ENCODE data around the gene MT1F.
"Not testable (repeated sequence)": the region's sequence is repeated elsewhere in the genome, so short reads cannot be mapped to it uniquely, and the experiment has no call there.

The MT1F gene

DNA sequence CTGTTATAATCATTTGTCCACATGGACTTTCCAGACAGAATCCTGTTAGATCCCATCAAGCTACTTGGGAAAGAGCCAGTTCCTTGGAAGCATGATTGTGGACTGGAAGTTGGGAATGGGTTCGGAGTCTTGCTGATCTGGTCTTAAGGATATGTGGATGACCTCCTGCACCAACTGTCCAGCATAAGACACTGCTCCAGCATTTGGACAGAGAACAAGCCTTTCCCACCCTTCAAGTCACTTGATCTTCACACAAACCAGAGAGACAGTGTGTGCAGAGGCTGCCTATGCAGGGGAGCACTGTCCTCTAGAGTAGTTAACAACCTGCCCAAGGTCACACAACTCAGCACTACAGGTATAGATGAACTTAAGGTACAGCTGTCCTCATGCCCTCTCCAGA lies 11.9 kb upstream of the MT1F start:
- DNase-seq, result no peak

DNA sequence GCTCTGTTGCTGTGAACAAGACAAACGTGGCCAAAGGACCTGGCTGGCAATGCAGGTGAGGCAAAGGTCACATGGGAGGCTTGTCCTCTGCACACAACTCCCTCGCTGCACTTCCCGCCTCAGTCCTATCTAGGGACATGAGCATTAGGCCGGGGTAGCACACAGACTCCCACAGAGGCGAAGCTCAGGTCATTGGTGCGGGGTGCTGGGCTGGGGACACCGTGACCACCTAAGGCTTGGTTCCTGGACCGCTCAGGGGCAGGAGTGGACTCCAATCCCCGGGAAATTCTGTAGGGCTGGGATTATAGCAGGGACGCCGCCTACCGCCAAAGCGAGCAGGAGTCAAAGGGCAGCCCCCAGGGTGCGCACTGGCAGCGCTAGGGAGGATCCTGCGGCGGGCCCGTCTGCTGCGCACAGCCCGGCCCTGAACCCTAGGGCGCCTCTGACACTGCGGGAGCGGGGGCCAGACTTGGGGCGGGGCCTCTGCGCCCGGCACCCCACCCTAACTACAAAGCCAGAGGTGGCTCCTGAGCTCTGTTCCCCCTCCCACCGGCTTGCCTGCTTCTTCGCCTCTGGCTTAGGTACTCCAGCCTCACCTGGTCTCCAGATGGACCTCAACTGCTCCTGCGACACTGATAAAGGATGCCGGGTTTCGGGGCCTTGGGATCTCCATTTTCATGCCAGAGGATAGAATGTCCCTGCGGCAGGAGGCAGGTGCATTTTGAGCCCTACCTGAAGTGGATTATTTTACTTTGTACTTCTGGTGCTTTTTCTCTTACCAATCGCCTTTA lies 9.9 kb upstream of the MT1F start:
- no peak for DNase-seq

DNA sequence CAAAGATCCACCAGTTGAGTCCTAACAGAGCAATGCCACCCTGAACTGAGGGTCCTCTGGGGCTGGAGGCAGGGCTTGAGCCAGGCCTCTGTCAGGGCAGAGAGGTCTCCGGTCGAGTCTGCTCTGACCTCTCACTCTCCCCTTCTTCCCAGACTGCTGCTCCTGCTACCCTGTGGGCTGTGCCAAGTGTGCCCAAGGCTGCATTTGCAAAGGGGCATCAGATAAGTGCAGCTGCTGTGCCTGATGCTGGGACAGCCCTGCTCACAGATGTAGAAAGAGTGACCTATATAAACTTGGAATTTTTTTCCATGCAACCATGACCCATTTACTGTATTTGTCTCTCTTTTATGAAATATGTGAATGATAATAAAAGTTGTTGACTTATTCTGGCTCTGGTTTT lies 8.5 kb upstream of the MT1F start:
- DNase-seq, result no peak

DNA sequence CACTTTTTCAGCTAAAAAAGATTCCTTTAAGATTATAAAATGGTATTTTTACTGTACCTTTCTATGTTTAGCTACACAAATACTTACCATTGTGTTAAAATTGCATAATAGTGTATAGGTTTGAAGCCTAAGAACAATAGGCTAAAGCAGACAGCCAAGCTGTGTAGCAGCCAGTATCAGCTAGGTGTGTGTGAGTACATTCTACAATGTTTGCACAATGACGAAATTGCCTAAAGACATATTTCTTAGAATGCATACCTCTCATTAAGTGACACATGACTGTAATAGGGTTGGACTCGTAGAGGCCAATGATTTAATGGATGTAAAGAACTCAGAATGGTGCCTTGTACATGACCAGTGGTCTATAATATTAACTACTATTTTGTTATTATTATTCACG lies 7.9 kb upstream of the MT1F start:
- DNase-seq, result no peak

DNA sequence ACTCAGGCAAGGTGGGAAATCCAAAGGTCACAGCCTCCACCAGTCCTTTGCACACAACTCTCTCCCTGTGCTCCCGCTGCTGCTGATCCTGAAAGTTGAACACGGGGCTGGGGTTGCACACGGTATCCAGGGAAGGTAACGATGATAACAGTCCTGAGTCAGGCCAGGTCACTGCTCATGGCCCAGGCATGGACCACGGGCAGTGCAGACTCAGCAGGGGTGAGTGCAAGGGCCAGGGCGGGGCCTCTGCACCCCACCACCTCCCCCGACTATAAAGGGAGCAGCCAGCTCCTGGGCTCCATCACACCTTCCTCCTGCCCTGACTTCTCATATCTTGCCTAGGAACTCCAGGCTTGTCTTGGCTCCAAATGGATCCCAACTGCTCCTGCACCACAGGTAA lies 6.2 kb upstream of the MT1F start, which contains the start of gene MT1B:
MT1B (plus strand) TSS at position 301 of the 400 bp plus-strand sequence; CDS start at position 369, 68 bp downstream.
- DNase-seq, result no peak

DNA sequence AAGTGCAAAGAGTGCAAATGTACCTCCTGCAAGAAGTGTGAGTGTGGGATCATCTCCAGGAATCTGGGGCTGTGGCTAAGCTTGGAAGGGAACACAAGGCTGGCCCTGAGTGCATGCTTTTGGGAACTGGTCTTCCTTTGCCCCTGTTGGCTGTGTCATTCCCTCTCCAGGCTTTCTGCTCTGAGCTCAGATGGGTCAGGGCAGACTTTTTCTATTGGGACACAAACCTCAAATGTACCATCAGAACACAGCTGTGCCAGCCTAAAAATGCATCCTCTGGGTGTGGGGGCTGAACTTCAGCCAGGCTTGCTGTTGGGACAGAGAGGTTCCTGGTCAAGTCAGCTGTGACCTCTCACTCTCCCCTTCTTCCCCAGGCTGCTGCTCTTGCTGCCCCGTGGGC lies 5.2 kb upstream of the MT1F start:
- no peak for DNase-seq

DNA sequence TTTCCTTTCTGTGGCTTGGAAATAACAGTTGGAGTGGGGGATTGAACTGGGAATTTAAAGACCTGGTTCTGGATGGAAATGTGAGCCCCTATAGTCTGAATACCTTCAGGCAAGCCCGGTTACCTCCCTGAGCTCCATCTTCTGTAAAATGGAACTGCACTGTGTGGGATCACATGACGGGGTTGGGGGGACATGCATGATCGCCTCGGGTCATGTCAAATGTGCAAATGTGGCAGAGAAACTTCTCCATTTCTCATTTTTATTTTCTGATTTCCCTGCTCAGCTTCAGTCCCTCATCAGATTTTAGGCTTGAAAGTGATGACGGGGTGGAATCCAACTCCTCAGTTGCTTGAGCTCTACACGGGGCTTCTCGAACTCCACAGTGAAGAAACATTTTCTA lies 4.5 kb upstream of the MT1F start:
- DNase-seq, result no peak

DNA sequence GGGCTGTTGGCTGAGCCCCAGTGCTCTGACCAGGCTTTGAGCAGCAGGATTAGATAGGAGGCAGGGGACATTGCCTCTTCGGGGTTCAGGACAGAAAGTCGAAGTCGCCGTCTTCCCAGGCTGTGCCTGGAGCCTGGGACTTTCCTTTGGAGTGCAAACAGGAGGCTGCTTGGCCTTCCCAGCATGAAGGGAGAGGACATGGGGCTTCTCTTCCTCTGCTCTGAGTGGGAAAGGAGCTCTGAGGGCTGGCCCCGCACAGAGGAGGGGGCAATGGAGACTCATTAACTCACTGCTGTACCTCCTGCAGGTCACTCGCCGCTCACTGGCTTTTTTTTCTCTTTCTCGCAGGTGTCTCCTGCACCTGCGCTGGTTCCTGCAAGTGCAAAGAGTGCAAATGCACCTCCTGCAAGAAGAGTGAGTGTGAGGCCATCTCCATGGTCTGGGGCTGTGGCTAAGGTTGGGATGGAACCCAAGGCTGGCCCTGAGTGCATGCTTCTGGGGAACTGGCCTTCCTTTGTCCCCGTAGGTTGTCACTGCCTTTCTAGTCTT lies 642 bp downstream of the MT1F start:
- no peak for DNase-seq

DNA sequence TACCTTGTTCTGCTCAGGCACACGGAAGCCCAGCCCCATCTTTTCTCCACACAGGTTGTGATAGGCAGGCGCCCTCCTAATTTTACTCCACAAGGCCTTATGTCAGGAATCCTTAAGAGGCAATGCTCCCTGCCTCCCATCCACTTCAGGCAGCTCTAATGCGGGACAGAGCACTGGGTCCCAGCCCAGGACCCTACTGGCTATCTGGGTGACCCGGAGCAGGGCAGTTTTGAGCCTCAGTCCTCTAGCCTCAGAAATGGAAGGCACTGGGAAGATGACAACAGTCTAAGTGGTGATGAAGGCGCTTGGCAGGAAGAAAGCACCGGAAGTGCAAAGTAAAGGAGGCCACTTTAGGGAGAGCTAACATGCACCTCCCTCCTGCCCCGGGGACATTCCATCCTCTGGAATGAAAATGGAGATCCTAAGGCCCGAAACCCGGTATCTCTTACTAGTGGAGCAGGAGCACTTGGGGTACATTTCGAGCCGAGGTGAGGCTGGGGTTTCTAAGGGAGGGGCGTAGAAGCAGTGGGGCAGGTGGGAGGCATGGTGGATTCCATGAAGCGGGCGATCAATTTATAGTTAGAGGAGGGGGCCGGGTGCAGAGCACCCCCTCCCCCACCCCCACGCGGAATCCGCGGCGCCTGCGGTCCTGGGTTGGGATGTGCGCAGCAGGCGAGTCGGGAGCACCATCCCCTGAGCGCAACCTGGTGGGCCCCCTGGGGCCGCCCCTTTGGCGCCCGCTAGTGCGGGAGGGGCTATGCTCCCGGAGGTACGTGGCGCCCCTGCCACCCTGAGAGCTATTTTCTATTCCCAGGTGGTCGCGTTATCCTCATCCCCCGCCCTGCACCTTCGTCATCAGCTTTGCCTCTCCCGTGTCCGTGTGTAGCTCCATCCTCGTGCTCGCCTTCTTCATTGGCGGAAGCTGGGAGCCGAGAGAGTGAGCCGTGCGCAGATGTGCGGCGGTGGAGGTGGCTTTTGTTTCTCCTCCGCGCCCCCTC lies 4.9 kb downstream of the MT1F start:
- DNase-seq, result no peak

DNA sequence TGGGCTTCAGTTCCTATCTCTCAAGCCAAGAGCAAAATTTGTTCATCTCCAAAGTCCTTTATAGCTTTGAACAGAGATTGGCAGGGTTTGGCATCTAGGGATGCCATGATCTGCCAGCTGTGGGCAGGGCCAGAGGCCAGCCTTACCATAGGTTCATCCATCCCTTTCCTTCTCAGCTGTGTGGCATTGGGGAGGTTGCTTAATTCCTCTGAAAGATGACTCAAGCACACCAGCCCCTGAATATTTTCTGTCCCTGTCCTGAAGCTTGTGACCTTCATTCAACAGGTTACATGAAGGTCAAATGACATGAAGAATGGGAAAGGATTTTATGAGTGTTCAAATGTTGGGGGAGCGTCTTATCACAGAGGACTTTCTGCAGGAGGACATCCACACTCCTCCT lies 6.7 kb downstream of the MT1F start:
- no peak for DNase-seq

DNA sequence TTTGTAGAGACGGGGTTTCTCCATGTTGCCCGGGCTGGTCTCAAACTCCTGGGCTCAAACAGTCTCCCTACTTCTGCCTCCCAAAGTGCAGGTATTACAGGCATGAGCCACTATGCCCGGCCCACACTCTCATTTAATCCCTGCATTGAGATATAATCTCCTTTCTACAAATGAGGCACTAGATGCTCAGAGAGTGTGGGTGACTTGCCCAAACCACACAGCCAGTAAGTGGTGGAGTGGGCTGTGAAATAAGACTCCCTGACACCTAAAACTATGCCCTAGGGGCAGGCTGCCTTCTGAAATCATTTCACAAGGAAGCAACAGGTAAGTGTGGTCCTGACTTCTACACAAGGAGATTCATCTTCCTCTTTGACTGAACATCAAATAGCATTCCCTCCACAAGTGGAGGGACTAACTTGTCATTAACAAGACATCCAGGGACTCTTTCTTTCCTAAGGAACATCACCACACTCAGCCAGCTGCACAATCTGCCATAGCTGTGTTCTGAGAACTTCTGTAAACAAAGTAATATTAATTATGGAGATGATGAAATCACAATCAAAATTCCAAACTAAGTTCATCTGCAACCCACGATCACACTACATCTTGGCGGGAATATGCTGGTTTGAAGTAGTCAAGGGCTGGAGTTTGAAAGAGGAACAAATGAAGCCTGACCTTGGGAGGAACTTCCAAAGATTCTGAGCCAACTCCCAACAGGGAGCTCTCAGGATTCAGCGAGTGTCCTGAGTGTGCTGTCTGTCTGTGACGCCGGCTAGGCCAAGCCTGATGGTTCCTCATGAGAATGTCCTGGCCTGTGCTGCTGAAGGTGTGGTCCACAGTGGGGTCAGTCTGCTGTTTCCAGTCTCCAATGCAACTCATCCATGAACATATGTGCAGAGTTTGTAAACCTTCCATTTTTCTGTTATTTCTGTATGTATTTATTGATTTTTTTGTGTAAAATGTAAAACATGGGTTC lies 7.8 kb downstream of the MT1F start:
- not testable (repeated sequence) for DNase-seq

DNA sequence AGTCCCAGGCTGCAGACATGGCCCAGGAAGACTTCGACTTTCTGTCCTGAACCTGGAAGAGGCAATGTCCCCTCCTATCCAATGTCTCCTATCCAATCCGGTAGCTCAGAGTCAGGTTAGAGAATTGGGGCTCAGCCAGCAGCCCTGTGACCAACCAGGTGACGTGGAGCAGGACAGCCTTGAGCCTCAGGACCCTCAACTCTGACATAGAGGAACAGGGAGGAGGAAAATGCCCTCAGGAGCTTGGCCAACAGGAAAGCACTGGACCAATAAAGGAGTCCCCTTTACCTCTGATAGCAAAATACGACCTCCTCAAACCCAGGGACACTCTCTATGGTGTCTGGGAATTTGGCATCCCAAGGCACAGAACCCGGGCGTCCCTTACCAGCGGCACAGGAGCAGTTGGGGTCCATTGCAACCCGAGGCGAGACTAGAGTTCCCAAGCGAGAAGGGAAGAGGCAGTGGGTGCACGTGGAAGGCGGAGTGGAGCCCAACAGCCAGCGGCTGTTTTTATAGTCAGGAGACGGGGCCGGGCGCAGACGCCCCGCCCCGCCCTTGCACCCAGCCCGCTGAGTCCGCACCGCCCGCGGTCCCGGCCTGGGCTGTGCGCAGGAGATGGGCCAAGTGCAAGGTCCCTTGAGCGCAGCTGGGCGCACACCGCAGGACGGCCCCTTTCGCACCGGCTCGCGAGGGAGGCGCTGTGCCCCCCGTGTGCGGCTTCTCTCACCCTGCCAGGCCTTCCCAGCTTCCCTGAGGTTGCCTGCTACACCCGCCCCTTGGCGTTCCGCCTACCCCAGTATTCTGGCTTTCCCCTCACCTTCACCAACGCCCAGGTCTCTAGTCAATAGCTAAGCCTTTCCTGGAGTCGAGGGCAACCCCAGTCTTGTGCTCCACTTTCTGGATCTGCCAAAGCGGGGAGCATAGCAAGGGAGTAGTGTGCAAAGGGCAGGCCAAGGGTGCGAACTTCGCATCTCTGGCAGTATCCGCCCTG lies 10.1 kb downstream of the MT1F start, which contains the start of gene MT1G:
MT1G (minus strand) TSS at position 485 of the 991 bp plus-strand sequence; CDS start at position 413, 72 bp downstream.
- DNase-seq, result peak; percentile 62 to 72

DNA sequence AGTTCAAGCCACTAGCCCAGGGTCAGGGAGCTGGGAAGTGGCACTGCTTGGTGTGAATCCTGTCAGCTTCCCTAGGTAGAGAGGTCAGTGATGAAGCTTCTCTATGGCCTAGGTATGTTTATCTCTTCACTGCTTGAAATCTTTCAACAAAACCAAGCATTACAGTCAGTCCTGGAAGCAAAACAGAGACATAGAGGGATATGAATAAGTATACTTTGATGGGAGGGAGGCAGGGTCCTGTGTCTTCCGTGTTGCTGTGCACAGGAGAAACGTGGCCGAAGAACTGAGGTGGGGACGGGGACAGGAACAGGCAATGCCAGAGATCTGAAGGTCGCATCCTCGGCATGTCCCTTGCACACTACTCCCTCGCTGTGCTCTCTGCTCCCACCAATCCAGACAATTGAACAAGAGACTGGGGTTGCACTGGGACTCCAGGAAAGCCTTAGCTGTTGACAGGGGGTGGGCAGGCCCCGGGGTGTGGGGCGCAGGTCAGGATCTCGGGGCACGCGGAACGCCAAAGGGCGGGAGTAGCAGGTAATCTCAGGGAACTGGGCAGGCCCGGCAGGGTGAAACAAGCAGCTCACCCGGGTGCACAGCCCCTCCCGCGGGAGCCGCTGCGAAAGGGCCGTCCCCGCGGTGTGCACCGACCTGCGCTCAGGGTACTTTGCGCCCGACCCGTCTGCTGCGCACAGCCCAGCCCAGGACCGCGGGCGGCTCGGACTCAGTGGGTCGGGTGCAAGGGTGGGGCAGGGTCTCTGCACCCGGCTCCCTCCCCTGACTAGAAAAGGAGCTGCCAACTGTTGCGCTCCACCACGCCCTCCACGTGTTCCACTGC lies 11.5 kb downstream of the MT1F start, which contains the start of gene MT1H:
MT1H (plus strand) TSS at position 810 of the 835 bp plus-strand sequence. CDS start 71 bp downstream, outside the sequence.
- DNase-seq, result no peak

DNA sequence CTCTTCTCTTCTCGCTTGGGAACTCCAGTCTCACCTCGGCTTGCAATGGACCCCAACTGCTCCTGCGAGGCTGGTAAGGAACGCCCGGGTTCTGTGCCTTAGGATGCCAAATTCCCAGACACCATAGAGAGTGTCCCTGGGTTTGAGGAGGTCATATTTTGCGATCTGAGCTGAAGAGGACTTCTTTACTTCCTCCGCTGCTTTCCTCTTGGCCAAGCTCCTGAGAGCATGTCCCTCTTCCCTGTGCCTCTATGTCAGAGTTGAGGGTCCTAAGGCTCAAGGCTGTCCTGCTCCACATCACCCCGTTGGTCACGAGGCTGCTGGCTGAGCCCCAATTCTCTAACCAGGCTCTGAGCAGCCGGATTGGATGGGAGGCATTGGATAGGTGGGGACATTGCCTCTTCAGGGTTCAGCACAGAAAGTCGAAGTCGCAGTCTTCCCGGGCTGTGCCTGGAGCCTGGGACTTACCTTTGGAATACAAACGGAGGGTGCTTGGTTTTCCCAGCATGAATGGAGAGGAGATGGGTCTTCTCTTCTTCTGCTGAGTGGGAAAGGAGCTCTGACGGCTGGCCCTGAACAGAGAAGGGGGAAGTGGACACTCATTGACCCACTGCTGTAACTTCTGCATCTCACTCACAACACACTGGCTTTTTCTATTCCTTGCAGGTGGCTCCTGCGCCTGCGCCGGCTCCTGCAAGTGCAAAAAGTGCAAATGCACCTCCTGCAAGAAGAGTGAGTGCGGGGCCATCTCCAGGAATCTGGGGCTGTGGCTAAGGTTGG lies 12.3 kb downstream of the MT1F start:
- peak in 1 of 2 donors; percentile 28 for DNase-seq

DNA sequence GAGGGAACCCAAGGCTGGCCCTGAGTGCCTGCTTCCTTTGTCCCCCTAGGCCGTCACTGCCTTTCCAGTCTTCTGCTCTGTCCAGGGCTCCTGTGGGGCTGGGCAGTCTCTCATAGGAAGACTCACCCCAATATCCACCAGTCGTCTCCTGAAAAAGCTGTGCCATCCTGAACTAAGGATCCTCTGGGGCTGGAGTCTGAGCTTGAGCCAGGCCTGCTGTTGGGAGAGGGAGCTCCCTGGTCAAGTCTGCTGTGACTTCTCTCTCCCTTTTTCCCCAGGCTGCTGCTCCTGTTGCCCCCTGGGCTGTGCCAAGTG lies 12.8 kb downstream of the MT1F start:
- DNase-seq, result no peak

DNA sequence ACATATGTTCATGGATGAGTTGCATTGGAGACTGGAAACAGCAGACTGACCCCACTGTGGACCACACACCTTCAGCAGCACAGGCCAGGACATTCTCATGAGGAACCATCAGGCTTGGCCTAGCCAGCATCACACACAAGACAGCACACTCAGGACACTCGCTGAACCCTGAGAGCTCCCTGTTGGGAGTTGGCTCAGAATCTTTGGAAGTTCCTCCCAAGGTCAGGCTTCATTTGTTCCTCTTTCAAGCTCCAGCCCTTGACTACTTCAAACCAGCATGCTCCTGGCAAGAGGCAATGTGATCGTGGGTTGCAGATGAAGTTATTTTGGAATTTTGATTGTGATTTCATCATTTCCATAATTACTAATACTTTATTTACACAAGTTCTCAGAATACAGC lies 13.9 kb downstream of the MT1F start:
- peak; percentile 86 to 87 for DNase-seq

DNA sequence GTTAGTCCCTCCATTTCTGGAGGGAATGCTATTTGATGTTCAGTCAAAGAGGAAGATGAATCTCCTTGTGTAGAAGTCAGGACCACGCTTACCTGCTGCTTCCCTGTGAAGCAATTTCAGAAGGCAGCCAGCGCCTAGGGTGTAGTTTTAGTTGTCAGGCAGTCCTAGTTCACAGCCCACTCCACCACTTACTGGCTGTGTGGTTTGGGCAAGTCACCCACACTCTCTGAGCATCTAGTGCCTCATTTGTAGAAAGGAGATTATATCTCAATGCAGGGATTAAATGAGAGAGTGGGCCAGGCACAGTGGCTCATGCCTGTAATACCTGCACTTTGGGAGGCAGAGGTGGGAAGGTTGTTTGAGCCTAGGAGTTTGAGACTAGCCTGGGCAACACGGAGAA lies 14.4 kb downstream of the MT1F start:
- DNase-seq, result not testable (repeated sequence)

DNA sequence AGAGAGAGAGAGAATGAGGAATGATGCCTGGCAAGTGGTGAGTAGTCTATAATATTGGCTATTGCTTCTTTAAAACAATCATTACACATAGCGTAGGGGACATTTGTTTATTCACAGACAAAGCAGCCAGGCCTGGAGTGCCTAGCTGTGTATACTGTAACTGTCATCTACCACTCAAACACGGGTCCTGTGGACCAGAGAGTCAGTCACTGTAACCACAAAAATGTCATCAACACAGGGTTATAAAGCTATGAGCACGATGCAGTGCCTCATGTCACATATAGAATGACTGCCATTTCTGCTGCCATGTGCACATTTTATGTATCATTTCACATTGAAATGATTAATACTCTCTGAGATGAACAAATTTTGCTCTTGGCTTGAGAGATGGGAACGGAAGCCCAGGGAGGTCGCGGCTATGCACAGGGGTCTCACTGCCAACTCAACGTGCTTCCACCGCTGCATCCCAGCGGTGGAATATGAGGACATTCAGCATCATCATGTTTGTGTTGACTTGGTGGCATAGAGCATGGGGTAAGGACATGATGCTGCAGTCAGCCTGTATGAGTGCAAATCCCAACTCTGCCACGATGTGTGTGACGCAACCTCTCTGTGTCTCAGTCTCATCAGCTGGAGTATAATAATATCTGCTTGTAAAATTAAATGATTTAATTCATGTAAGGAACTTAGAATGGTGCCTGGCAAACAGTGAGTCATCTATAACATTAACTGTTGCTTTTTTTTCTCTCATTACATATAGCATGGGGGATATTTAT lies 15.2 kb downstream of the MT1F start:
- no peak for DNase-seq

All from inflammatory macrophage treated with lipopolysaccharide for 1 hour (primary cell).